NT2/D1 (cell line): ENCODE results near the gene PTTG2.

Experiments
- SUZ12 ChIP-seq: IDR thresholded peaks from 2 replicates; pipeline ENCODE4 v1.6.1; 2011; ENCODE audit not compliant: insufficient read length, insufficient read depth; ENCODE audit errors: extremely low read depth
- YY1 ChIP-seq: IDR thresholded peaks from 2 replicates; pipeline ENCODE4 v1.6.1; 2011; ENCODE audit not compliant: insufficient read length, insufficient read depth

DNA sequence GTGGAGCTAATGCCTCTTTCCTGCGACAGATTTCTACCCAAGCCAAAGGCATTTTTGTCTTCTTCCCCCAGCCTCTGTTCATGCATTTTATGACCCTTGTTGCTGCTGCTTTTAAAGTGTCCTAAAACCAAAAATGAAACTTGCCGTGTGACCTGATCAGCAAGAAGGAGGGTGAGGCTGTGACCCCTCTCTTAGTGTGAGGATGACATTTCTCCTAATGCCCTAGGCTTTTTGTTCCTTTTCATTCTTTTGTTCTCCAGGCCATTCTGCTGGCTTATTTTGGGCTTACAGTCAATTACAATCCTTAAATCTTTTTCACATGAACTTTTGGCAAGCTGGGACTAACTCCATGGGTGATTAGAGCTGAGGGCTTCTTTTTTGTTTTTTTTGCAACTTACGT lies 34.4 kb downstream of the PTTG2 start:
- TF ChIP-seq SUZ12 (no peak), YY1 (no peak)
